SW 1271 (cell line): Measurements from ENCODE around the gene SMARCC2.
A peak's percentile ranks its signal among the peaks of the same experiment; 100 is the strongest.

Source experiments
- DNase-seq, 2 experiments: peaks; one replicate each; lab custom pipeline; 2025; lab: John Stamatoyannopoulos, UW

The SMARCC2 gene

GRCh38 chr12:56189099-56189917 is at the start of gene SMARCC2:
Gene SMARCC2 (minus strand): TSS chr12:56189483. CDS start chr12:56189461, 22 bp downstream.
- DNase-seq = peak; percentile 65 to 82

- DNase-seq = no peak
Measured at GRCh38 chr12:56237552-56237951, 48.3 kb upstream of the SMARCC2 start.

GRCh38 chr12:56236985-56237384 is 47.7 kb upstream of the SMARCC2 start:
- no peak for DNase-seq

- no peak for DNase-seq
Measured at GRCh38 chr12:56236091-56236490, 46.8 kb upstream of the SMARCC2 start.

- no peak for DNase-seq
Measured at GRCh38 chr12:56234746-56235436, 45.6 kb upstream of the SMARCC2 start.

GRCh38 chr12:56231184-56231582 is 41.9 kb upstream of the SMARCC2 start:
- DNase-seq = no peak

GRCh38 chr12:56230432-56231183 is 41.3 kb upstream of the SMARCC2 start:
- no peak for DNase-seq

- DNase-seq = no peak
Measured at GRCh38 chr12:56229916-56230431, 40.7 kb upstream of the SMARCC2 start, which contains the start of gene SLC39A5. Gene SLC39A5 (plus strand): TSS chr12:56230051. CDS start chr12:56231275, 1,224 bp downstream.

GRCh38 chr12:56229082-56229481 is 39.8 kb upstream of the SMARCC2 start:
- DNase-seq = no peak

GRCh38 chr12:56224954-56225353 is 35.7 kb upstream of the SMARCC2 start:
- DNase-seq = no peak

GRCh38 chr12:56224102-56224701 is 34.9 kb upstream of the SMARCC2 start, which contains the start of gene NABP2:
Gene NABP2 (plus strand): TSS chr12:56224342. CDS start chr12:56224857, 515 bp downstream.
- peak; percentile 95 to 98 for DNase-seq

GRCh38 chr12:56223571-56224101 is 34.4 kb upstream of the SMARCC2 start:
- no peak for DNase-seq

- no peak for DNase-seq
Measured at GRCh38 chr12:56222531-56222895, 33.2 kb upstream of the SMARCC2 start.

GRCh38 chr12:56221757-56222530 is 32.7 kb upstream of the SMARCC2 start, which contains the start of gene RNF41:
Gene RNF41 (minus strand): TSS chr12:56221922. CDS start chr12:56214047, 7,875 bp downstream.
- DNase-seq = peak; percentile 83 to 96

GRCh38 chr12:56221232-56221756 is 32.0 kb upstream of the SMARCC2 start:
- peak in 1 of 2 experiments; percentile 39 for DNase-seq

- DNase-seq = no peak
Measured at GRCh38 chr12:56220611-56221231, 31.4 kb upstream of the SMARCC2 start.

GRCh38 chr12:56219840-56220239 is 30.6 kb upstream of the SMARCC2 start:
- no peak for DNase-seq

- DNase-seq = no peak
Measured at GRCh38 chr12:56216461-56216860, 27.2 kb upstream of the SMARCC2 start.

- no peak for DNase-seq
Measured at GRCh38 chr12:56213878-56214277, 24.6 kb upstream of the SMARCC2 start.

- DNase-seq = no peak
Measured at GRCh38 chr12:56212361-56212760, 23.1 kb upstream of the SMARCC2 start.
